ENCODE results near the gene DIP2C.

The DIP2C gene

DNA sequence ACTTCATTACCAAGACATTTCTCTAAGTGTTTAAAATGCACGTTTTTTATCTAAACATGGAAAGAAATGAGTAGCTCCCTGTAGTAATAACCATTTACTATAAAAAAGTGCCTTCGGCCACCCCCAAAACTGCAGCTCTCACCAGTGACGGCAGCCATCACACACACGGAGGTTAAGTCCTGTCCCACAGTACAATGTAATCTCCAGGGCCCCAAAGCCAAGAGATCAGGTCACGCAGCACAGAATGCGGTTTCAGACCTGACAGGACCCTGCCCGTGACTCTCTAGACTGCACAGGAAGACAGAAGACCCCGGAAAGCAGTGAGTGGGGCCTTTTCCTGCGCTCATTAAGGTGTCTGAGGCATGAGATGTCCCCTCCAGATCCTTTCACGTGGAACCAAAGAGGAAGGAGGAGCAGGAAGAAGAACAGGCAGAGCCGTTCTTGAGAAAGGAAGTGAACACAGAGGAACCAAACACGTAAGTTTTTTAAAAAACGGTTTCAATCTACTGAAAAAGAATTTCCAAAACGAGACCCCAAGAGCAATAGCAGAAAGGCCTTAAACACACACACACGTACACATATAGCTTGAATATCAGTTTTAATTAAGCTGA, 428.5 kb downstream of the DIP2C start:
- DNase-seq, result peak in 2 of 4 experiments; percentile 13 to 32

DNA sequence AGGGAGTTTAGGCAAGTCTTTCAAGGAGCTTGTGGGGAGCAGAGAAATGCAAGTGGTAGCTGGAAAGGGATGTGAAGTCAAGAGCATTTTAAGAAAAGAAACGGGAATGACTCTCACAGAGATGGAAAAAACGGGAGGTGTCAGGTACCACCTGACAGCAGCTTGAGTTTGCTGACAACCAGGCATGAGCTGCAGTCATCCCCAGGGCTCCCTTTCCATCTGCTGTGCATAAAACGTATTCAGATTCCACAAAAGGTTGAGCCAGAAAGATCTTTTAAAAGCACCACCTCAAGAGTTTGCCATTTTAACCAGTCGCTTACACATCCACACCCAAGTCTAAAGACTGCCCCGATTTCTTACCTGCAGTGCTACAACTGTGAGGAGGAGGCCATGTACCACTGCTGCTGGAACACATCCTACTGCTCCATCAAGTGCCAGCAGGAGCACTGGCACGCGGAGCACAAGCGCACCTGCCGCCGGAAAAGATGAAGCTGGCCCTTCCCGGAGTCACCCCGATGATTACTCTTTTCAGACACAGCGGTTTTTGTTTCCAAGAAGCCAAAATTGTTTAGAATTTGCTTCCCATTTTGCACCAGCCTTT, 437.4 kb downstream of the DIP2C start:
- no peak for DNase-seq

DNA sequence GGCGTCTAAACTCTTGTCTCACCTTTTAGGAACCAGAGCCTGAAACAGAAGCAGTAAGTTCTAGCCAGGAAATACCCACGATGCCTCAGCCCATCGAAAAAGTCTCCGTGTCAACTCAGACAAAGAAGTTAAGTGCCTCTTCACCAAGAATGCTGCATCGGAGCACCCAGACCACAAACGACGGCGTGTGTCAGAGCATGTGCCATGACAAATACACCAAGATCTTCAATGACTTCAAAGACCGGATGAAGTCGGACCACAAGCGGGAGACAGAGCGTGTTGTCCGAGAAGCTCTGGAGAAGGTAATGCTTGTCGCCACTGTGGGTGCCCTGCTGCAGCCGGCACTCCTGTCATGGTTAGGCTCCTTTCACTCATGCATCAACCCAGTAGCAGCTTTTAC, 441.2 kb downstream of the DIP2C start:
- DNase-seq, result no peak

DNA sequence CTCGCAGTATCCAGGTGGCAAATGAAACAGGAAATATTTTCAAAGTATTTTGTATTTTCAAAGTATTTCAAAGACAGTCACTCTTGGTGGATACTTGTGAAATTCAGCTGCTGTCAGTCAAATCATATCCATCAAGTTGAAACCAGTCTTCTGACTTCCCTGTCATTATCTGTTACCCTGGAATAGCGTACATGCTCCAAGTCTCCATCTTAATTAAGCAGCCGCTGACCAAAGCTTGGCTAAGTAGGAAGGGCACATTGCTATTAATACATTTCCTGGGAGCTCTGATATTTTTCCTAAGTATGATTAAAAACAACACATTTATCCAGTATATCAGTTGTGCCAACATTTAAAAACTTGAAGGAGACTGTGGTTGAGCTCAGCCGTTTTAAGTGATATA, 442.0 kb downstream of the DIP2C start:
- DNase-seq, result no peak

DNA sequence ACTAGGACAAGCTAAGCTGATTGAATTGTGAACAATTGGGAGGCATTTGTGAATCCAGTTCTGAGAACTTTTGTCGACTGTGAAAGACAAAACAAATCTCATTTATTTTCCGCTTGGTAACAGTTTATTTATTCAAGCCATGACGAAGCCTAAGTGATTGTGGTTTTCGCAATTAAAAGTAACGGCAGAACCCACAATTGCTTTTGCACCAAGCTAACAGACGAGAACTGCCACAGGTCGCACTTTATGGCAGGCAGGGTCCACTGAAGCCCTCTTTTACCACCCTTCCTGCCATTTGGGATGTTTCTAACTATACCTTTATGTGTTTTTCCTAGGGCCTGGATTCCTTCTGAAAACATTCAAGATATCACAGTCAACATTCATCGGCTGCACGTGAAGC, 443.0 kb downstream of the DIP2C start:
- no peak for DNase-seq

DNA sequence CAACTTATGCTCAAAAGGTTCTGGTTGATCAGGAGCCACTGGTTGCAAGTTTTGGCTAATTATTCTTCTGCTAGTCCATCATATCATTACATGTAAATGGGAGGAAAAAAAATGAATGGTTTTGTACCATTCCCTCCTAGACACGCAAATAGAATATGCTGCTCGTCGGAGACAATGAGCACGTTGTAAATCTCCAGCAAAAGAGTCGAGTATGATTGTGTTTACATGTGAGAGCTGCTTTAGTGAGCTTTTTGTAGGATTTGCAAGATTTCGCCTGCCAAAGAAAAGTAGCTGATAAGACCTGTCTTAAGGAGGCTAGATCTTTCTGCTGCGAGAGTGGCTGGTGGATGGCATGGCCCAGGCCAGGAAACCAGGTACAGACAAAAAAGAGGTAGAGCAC, 445.2 kb downstream of the DIP2C start:
- DNase-seq, result no peak

DNA sequence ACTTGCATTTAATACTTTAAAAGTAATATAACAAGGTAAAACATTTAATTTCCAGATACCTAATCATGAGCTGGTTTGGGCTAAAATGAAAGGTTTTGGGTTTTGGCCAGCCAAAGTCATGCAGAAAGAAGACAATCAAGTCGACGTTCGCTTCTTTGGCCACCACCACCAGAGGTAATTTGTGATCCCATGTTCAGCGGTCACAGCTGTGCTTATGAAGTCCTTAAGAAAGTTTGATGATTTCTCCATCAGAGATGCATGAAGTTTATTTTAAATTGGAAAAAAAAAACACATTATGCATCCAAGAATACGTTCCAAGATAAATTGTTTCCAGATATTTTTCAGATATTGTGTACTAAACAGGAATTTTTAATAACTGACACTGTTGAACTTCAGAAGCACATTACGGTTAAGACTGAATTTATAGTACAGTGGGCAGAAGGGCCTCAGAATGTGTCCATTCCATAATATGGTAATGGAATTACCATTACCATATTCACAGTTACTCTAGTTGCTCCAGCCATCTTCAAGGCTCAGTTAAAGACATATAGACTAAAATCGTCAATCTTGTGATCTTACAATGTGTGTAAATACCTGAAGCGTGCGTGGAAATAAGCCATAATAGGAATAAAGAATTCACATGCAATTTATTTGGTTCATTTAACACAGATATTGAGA, 447.4 kb downstream of the DIP2C start:
- DNase-seq, result no peak

DNA sequence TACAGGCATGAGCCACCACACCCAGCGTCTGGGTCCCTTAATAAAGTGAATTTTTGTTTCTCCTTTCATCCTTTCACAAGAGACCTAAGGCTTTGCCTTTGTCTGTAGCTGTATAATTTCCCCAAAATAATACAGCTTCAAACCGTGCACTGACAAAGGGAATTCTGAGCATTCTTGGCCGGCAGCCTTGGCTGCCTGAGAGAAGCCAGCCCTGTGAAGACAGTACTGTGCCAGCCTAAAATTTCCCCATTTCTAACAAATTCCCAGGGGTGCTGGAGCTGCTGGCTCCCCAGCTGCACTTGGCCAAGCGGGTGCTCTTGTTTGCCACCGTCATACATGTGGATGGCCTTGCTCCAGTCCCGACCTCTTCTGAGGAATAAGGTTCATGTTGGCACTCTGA, 448.0 kb downstream of the DIP2C start:
- DNase-seq, result no peak

DNA sequence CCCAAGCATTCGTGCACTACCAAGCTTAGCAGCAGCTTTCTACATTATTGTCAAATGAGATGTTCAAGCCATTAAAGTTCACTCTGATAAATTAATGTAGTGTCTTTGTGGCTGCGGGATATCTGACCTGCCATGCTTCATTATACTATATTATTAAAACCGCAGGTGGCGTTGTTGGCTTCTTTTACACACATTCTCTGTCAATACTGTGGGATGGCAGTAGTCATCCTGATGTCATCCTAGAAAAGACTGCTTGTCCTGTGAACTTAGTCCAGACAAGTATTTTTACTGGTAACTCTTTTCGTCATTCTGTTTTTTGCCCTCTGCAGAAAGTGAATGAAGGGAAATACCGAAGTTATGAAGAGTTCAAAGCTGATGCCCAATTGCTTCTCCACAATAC, 450.4 kb downstream of the DIP2C start:
- DNase-seq, result no peak

DNA sequence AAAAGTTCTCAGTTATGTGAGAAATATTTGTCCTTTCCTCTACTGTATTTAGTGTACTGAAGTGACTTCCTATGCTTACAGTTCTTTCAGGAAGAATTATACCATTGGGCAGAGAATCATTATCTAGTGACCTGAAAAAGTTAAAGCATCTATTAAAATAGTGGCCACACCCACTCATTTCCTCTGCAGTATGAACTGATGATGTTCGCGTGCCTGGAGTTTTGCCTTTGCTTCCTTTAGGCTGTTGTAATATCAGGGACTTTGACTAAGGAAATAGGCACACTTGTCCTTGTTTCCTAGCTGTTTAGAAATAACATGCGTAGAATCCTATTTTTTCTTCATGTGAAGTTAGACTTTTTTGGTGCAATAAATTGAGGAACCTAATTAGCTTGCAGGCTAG, 453.6 kb downstream of the DIP2C start:
- DNase-seq, result no peak

DNA sequence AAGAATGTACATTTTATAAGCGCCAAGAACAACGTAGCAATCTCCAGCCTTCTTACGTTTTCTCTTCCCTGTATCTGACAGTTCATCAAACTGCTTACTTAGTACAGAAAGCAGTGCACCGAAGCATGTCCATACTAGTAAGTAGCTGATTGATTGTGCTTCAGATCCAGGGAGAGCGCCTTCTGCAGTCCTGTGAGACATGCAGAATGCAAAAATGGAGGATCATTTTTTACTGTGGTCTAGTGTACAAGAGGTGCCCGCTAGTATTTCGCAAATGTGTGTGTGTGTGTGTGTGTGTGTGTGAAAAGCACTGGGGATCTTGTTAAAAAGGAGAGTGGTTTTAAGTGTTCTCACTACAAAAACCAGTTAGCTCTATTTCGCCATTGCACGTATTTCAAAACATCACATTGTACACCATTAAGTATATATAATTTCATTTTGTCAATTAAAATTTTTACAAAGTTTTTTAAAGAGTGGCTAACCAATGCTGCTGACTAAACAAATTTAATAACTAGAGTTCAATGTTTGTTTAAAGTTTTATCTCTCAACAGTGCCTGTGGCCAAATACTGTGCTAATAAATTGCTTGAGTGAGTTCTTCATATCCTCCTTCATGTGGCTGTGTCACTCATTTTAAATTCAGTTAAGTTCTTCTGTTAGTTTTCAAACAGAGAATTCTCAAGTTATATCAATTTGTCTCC, 454.6 kb downstream of the DIP2C start:
- no peak for DNase-seq

DNA sequence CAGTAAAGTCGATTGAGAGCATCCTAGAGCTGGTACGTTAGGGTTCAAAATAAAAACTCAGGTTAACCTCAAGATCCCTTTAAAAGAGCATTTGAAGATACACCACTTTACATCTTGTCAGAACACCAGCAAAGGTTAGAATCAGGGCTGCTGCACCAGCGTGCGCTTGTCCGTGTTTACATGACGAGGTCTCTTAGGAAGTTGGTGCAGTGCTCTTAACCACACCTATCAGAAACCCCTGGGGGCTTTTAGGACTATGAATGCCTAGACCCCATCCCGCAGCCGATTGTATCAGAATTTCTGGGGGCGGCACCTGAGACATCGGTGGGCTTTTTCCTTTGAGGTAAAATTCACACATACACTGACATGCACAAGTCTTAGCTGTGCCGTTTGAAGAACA, 456.6 kb downstream of the DIP2C start:
- DNase-seq, result no peak

DNA sequence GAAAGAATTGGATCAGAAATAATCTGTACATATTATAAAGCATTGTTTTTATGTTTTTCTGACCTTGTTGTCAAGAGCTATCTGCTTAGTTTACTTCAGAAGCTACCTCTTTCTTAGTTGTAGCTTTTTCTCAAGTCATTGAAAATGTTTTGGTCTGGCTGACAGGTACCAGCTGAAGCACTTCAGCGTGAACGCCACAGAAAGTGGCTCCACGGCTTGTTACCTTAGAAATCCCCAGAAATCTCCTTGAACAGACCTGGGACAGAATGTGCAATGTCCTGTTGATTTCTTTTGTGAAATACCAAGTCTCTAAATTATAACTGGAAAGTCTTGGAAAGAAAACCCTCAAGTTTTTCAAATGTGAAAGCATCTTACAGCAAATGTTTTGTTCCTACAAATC, 457.4 kb downstream of the DIP2C start:
- no peak for DNase-seq

DNA sequence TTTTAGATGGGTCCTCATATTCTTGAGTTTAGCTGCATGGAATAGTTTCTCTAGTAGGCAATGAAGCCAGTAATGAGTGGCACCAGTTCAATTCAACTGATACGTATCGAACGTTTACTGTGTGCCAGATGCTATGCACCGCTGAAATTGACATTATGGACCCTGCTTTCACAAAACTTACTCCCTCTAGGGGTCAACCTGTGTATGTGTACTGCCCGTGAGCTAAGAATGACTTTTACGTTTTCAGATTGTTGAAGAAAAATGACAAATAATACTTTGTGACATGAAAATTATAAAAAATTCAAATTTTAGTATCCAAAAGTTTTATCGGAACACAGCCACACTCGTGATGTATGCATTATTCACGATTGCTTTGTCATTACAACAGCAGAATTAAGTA, 458.7 kb downstream of the DIP2C start:
- peak in 2 of 4 experiments; percentile 4 to 10 for DNase-seq

DNA sequence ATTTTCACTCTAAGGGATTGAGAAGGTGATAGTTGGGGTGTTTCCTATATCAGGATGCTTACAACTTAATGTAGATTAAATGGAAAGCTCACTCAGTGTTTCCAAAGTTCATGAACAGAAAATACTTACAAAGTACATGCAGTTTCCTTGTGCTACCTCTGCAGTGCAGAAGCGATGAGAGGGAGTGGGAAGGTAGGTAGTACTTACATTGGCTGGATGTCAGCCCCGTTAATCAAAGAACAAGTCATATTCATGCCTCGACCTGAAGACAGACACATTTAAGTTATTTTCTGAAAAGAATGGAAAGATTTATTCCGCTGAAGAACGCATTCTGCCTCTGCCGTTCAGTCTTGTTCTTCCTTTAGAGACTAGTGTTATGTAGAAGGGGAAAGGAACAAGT, 461.1 kb downstream of the DIP2C start:
- DNase-seq, result no peak

DNA sequence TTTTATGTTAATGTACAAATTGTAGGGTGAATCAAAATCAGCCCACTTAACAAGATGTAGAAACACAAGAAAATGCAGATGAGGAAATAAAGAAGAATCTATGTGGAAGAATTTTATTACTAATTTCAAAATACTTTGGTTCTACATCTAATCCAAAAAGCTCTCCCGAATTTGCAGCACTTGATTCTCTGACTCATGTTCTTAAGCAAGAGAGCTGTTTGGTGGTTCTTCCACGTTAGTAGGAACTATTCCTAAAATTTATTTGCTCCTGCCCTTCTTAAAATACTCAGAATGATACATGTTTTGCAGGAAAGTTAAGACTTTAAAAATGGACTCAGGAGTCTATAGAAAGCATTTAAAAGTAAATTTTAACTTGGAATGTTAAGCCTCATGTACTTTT, 462.5 kb downstream of the DIP2C start:
- peak in 2 of 4 experiments; percentile 12 to 26 for DNase-seq

DNA sequence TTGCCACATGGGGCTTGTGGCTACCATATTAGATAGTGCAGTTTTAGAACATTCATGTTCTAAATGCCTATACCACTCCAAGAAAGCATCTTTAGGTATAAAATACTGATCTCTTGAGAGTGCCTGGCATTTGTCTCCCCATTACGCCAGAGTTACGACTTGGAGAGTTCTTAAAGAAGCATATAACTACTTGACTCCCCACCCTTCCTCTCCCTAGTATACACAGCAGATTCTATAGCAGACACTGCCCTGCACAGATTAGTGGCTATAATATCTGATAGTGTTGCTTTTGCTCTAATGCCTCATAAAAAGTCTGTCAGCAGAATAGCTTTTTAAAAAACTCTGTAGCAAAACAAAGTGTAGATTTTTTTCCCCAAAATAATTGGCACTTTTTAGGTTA, 463.4 kb downstream of the DIP2C start:
- DNase-seq, result no peak

DNA sequence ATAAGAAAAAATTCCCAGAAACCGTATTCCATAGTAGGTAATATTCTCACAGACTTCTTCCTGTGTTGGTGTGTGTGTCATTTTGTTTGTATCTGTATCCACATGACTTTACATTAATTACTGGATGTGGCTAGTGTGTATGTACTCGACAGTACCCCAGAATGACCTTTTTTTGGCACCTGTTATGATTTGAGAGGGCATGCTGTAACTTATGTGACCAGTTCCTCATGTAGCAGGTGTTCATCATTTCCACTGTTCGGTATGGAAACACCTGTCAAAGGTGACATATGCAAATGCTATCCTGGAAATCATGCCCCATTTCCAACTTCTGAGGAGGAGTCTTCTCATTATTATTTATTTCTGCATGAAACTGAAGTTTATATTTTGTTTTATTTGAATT, 464.9 kb downstream of the DIP2C start:
- DNase-seq, result no peak

All from suppressor macrophage (primary cell).